ENCODE data around the gene UBXN10.

Gene UBXN10, protein sequence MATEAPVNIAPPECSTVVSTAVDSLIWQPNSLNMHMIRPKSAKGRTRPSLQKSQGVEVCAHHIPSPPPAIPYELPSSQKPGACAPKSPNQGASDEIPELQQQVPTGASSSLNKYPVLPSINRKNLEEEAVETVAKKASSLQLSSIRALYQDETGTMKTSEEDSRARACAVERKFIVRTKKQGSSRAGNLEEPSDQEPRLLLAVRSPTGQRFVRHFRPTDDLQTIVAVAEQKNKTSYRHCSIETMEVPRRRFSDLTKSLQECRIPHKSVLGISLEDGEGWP

DNA sequence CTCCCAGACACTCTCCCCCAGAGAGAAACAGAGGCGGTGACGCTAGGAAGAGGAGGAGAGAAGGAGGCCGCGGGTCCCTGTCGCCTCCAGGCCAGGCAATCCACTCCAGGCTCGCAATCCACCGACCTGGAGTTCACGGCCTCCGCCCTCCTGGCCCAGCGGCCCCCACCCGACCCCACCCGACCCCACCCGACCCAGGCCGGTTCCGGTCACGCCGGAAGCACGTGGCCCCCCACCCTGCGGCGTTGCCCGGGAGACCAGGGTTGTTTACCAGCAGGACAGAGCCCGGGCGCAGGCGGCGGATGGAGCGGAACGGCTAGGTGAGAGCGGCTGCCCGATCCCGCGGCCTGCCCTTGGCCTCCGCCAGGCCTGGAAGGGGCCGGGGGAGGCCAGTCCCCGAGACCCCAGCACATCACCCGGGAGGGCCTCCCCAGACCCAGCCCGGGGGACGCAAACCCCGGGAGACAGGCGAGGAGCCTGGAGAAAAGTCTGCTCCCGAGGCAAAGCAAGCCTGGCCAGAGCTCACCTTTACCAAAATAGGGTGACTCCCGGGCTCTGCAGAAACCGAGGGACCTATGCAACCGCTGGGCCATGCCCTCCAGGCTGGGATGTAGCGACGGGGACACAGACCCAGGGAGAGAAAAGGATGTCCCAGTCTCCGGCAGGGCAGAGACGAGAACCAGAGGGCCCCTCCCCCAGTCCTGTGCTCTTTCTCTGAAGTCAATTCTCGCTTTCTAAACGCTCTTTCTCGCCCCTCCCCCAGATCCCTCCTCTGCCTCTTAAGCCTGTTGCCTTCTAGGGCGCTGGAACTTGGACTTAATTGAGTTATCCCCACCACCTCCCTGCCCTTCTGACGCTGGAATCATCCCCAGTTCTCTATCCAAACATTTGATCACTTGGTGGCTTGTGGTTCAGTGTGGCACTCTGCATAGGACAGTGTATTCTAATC is at the start of gene UBXN10, which contains the start of gene PLA2G2C:
UBXN10 (plus strand) TSS at position 263 of the 949 bp plus-strand sequence. CDS start 4,466 bp downstream, outside the sequence.
PLA2G2C (minus strand) TSS at position 685 of the 949 bp plus-strand sequence. CDS start 9,155 bp downstream, outside the sequence.
- H3K9me3 Mint-ChIP-seq (ENCODE audit: low read depth), result no peaks in the 10 kb centered on the region
- H3K27ac Mint-ChIP-seq, result peak within 1 kb of the TSS; percentile 72
- H3K36me3 Mint-ChIP-seq, result no peaks in the 10 kb centered on the region
- H3K4me3 Mint-ChIP-seq, result peak within 1 kb of the TSS; percentile 83
- peaks cover 3% of the 10 kb centered on the region for H3K27me3 Mint-ChIP-seq
- H3K4me1 Mint-ChIP-seq (ENCODE audit: low read depth), result peaks cover 46% of the 10 kb centered on the region

- Mint-ChIP-seq H3K27ac (no peak overlapping the region), H3K4me1 (ENCODE audit: low read depth) (no peaks in the 10 kb centered on the region), H3K27me3 (peaks cover 12% of the 10 kb centered on the region), H3K4me3 (no peak overlapping the region), H3K9me3 (ENCODE audit: low read depth) (no peaks in the 10 kb centered on the region), H3K36me3 (no peaks in the 10 kb centered on the region)
These were observed 49.6 kb upstream of the UBXN10 start for GRCh38 chr1:20136249-20136648.

DNA sequence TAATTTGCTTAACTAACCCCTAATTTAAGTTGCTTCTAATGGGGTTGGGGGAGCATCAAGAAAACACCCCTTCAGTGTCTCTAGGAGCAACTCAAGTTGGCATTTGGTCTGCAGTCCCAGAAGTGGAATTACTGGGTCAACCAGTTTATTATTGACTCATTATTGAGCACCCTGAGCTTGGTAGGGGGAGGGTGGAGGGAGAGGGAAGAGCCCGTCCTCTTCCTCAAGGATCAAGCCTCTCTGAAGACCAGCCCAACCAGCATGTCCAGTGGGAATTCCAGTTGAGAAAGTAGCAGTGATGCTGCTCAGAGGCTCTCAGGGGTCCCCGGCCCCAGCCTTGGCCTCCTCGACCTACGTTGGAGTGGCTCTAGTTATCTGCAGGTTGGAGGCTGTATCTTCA is 48.8 kb upstream of the UBXN10 start:
- Mint-ChIP-seq H3K27ac (no peak overlapping the region), H3K4me1 (ENCODE audit: low read depth) (no peaks in the 10 kb centered on the region), H3K36me3 (no peaks in the 10 kb centered on the region), H3K9me3 (ENCODE audit: low read depth) (no peaks in the 10 kb centered on the region), H3K27me3 (peaks cover 10% of the 10 kb centered on the region), H3K4me3 (no peak overlapping the region)

DNA sequence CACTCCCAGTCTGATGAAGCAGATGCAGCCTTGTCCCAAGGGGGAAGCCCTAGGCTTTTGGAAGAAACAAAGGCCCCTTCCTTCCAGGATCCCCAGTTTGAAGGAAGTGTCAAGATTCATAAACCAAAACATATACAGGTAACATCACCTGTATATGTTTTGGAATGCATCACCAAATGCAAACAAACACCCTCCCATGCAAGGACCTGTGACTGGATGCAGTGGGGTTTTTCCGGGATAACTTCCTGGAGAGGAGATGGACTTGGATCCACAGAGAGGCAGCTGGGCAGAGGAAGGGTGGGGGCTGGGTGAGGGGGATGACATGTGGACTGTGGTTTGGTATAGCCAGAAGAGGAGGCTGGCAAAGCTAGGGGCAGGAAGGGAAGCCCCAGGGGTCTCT is 48.3 kb upstream of the UBXN10 start:
- H3K9me3 Mint-ChIP-seq (ENCODE audit: low read depth), result no peaks in the 10 kb centered on the region
- H3K36me3 Mint-ChIP-seq, result no peaks in the 10 kb centered on the region
- H3K27me3 Mint-ChIP-seq, result peaks cover 7% of the 10 kb centered on the region
- no peak overlapping the region for H3K4me3 Mint-ChIP-seq
- H3K4me1 Mint-ChIP-seq (ENCODE audit: low read depth), result no peaks in the 10 kb centered on the region
- H3K27ac Mint-ChIP-seq, result no peak overlapping the region

GRCh38 chr1:20138346-20138745 is 47.5 kb upstream of the UBXN10 start:
- Mint-ChIP-seq H3K4me1 (ENCODE audit: low read depth) (no peaks in the 10 kb centered on the region), H3K36me3 (no peaks in the 10 kb centered on the region), H3K9me3 (ENCODE audit: low read depth) (no peaks in the 10 kb centered on the region), H3K27ac (no peak overlapping the region), H3K4me3 (no peak overlapping the region), H3K27me3 (peaks cover 6% of the 10 kb centered on the region)

- Mint-ChIP-seq H3K27ac (no peak within 1 kb of the TSS), H3K4me1 (ENCODE audit: low read depth) (no peaks in the 10 kb centered on the region), H3K36me3 (no peaks in the 10 kb centered on the region)
These were observed 46.8 kb upstream of the UBXN10 start, which contains the start of gene PLA2G2F for GRCh38 chr1:20138961-20139550. TSS of gene PLA2G2F (plus strand) at chr1:20139323. CDS start at chr1:20139428, 105 bp downstream.

DNA sequence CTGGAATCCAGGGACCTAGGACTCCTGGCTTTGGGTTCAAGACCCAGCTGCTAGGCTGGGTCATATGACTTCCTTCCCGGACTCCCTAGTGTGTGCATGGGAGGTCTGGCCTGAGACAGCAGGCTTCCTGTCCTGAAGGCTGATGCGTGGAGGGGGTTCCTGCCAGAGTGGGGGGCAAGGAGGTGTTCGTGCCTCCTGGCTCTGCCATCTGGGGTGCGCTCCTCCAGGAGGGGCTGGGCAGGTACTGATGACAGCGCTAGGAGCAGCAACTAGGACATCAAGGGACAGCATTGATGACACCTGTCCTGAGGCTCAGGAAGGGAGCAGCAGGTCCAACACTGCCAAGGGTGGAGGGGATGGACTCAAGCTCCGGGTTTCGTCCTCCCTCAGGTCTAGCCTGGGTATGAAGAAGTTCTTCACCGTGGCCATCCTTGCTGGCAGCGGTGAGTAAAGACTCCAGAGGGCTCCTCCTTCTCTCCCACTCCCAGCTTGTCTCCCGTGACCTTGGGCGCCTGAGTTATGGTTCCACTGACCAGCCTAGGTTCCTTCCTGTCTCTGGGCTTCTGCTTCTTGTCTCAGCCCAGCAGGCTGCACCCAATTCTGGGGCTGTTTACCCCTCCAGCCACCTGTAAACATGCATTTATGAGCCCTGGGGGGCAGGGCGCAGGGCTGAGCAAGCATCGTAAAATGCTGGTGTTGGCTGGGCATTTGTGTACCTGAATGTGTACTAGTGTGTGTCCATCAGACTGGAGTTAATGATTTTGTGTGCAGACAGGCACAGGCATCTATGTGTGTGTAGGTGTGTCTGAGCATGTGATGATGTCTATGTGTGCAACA is 45.9 kb upstream of the UBXN10 start:
- H3K4me3 Mint-ChIP-seq, result no peak overlapping the region
- no peak overlapping the region for H3K27ac Mint-ChIP-seq
- H3K9me3 Mint-ChIP-seq (ENCODE audit: low read depth), result no peaks in the 10 kb centered on the region
- H3K4me1 Mint-ChIP-seq (ENCODE audit: low read depth), result no peaks in the 10 kb centered on the region
- no peaks in the 10 kb centered on the region for H3K36me3 Mint-ChIP-seq
- H3K27me3 Mint-ChIP-seq, result peaks cover 2% of the 10 kb centered on the region

More at GRCh38 chr1:20138961-20139550, 46.8 kb upstream of the UBXN10 start, which contains the start of gene PLA2G2F:
- no peaks in the 10 kb centered on the region for H3K9me3 Mint-ChIP-seq (ENCODE audit: low read depth)
- peaks cover 4% of the 10 kb centered on the region for H3K27me3 Mint-ChIP-seq
- no peak within 1 kb of the TSS for H3K4me3 Mint-ChIP-seq

GRCh38 chr1:20141001-20141400 is 44.9 kb upstream of the UBXN10 start:
- Mint-ChIP-seq H3K4me3 (no peak overlapping the region), H3K27me3 (peaks cover 2% of the 10 kb centered on the region), H3K36me3 (no peaks in the 10 kb centered on the region), H3K4me1 (ENCODE audit: low read depth) (no peaks in the 10 kb centered on the region), H3K9me3 (ENCODE audit: low read depth) (no peaks in the 10 kb centered on the region), H3K27ac (no peak overlapping the region)

- Mint-ChIP-seq H3K4me3 (no peak overlapping the region), H3K4me1 (ENCODE audit: low read depth) (no peaks in the 10 kb centered on the region), H3K36me3 (no peaks in the 10 kb centered on the region), H3K9me3 (ENCODE audit: low read depth) (no peaks in the 10 kb centered on the region), H3K27me3 (peaks cover 2% of the 10 kb centered on the region), H3K27ac (no peak overlapping the region)
These were observed 44.4 kb upstream of the UBXN10 start for GRCh38 chr1:20141466-20141865.

GRCh38 chr1:20142001-20142710 is 43.7 kb upstream of the UBXN10 start:
- Mint-ChIP-seq H3K27ac (no peak overlapping the region), H3K36me3 (no peaks in the 10 kb centered on the region), H3K4me1 (ENCODE audit: low read depth) (no peaks in the 10 kb centered on the region), H3K9me3 (ENCODE audit: low read depth) (no peaks in the 10 kb centered on the region), H3K27me3 (peaks cover 2% of the 10 kb centered on the region), H3K4me3 (no peak overlapping the region)

DNA sequence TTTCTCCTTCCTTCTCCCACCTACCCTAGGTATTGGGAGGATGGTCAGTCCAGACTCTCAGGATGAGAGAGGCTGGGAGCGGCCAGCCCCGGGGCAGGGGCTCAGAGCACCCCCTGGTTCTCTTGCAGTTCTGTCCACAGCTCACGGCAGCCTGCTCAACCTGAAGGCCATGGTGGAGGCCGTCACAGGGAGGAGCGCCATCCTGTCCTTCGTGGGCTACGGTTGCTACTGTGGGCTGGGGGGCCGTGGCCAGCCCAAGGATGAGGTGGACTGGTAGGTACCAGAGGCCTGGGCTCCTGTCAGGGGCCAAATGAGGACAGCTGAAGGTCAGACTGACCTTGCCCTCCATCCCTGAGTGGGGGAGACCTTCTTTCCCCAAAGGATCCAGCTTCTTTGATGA is 42.6 kb upstream of the UBXN10 start:
- no peak overlapping the region for H3K4me3 Mint-ChIP-seq
- no peaks in the 10 kb centered on the region for H3K36me3 Mint-ChIP-seq
- peaks cover 2% of the 10 kb centered on the region for H3K27me3 Mint-ChIP-seq
- H3K27ac Mint-ChIP-seq, result no peak overlapping the region
- H3K9me3 Mint-ChIP-seq (ENCODE audit: low read depth), result no peaks in the 10 kb centered on the region
- no peaks in the 10 kb centered on the region for H3K4me1 Mint-ChIP-seq (ENCODE audit: low read depth)

- no peaks in the 10 kb centered on the region for H3K36me3 Mint-ChIP-seq
- H3K9me3 Mint-ChIP-seq (ENCODE audit: low read depth), result no peaks in the 10 kb centered on the region
- H3K4me1 Mint-ChIP-seq (ENCODE audit: low read depth), result no peaks in the 10 kb centered on the region
- no peak overlapping the region for H3K27ac Mint-ChIP-seq
- H3K4me3 Mint-ChIP-seq, result no peak overlapping the region
- peaks cover under 1% of the 10 kb centered on the region for H3K27me3 Mint-ChIP-seq
These were observed 41.9 kb upstream of the UBXN10 start for GRCh38 chr1:20143734-20144565.
